Breast epithelium (tissue), 3 donors: ENCODE results near the gene MAN1B1.
"Not testable (repeated sequence)": the region's sequence is repeated elsewhere in the genome, so short reads cannot be mapped to it uniquely, and the experiment has no call there.

Experiments used
- CTCF ChIP-seq, 3 donors: fragments of 450-650 bp; IDR thresholded peaks; one replicate each; pipeline ENCODE4 v1.5.1; 2016 to 2017; ENCODE audit warnings: antibody characterized with exemption in 3 of 3, mild to moderate bottlenecking in 3 of 3, moderate library complexity in 3 of 3
- POLR2AphosphoS5 ChIP-seq, 3 donors: sonication (generic); formaldehyde crosslinking; IDR thresholded peaks; one replicate each; pipeline ENCODE4 v1.6.1; 2017; ENCODE audit warnings: antibody characterized with exemption in 3 of 3

- not testable (repeated sequence) for TF ChIP-seq POLR2AphosphoS5, CTCF (IDR thresholded peaks at IDR 0.05)
These were observed 31.4 kb downstream of the MAN1B1 start for GRCh38 chr9:137118092-137118603.
